ENCODE results near the gene ANXA7. TPM values are rescaled to one million over a fixed set of nuclear protein-coding genes. Genes with fewer than 3 reads are reported as not detected.

Gene ANXA7
- total and polyA plus RNA-seq, 2 donors (not counting 1 experiment from before 2014, with no cell fraction given) = 132 to 150 TPM

DNA sequence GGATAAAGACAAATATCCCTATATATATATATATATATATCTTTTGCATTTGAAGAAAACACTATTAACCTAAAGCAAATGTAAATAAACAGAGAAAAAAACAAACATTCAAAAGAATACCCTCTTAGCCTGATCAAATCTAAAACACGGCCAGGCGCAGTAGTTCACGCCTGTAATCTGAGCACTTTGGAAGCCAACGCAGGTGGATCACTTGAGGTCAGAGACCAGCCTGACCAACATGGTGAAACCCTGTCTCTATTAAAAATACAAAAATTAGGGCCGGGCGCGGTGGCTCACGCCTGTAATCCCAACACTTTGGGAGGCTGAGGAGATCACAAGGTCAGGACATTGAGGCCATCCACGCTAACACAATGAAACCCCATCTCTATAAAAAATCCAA is 9.2 kb downstream of the ANXA7 start:
- Histone ChIP-seq H3K36me3 (ENCODE audit: control insufficient read depth, insufficient read depth, low read length) (peaks cover 2% of the 10 kb centered on the region), H3K4me1 (ENCODE audit: control insufficient read depth, extremely low read depth, insufficient read depth, low read length) (no peaks in the 10 kb centered on the region), H4K20me1 (ENCODE audit: control insufficient read depth, extremely low read depth, insufficient read depth, low read length) (no peaks in the 10 kb centered on the region), H3K27me3 (ENCODE audit: control insufficient read depth, insufficient read depth, low read length) (no peaks in the 10 kb centered on the region), H2AFZ (ENCODE audit: low read length) (no peak overlapping the region), H3K79me2 (ENCODE audit: control insufficient read depth, insufficient read depth, low read length) (peaks cover 79% of the 10 kb centered on the region), H3K4me3 (replicated peaks in 1 of 4; ENCODE audit: control extremely low read depth in 1 of 4, insufficient read depth in 1 of 4, low read depth in 3 of 4, low read length in 4 of 4) (no peak overlapping the region), H3K9ac (ENCODE audit: insufficient read depth, low read length) (no peak overlapping the region), H3K27ac (ENCODE audit: insufficient read depth, low read length) (no peak overlapping the region), H3K4me2 (ENCODE audit: extremely low read depth, insufficient read depth, low read length) (no peak overlapping the region), H3K9me3 (ENCODE audit: control insufficient read depth, insufficient read depth, low read depth, low read length) (no peaks in the 10 kb centered on the region)
- no peak for DNase-seq (ENCODE audit: low read depth in 2 of 2)
- TF ChIP-seq EZH2 (IDR thresholded peaks at IDR 0.05; ENCODE audit: low read length, missing control alignments) (no peak), CTCF (conservative IDR thresholded peaks at IDR 0.05 in 1 of 2, IDR thresholded peaks at IDR 0.05 in 1 of 2; ENCODE audit: low read depth in 1 of 2, low read length in 2 of 2) (no peak)

GRCh38 chr10:73401636-73402035 is 12.2 kb downstream of the ANXA7 start:
- H3K4me3 ChIP-seq (replicated peaks in 1 of 4; ENCODE audit: control extremely low read depth in 1 of 4, insufficient read depth in 1 of 4, low read depth in 3 of 4, low read length in 4 of 4) = no peak overlapping the region
- no peaks in the 10 kb centered on the region for H3K9me3 ChIP-seq (ENCODE audit: control insufficient read depth, insufficient read depth, low read depth, low read length)
- no peak overlapping the region for H3K27ac ChIP-seq (ENCODE audit: insufficient read depth, low read length)
- no peak for DNase-seq (ENCODE audit: low read depth in 2 of 2)
- no peaks in the 10 kb centered on the region for H3K4me1 ChIP-seq (ENCODE audit: control insufficient read depth, extremely low read depth, insufficient read depth, low read length)
- H4K20me1 ChIP-seq (ENCODE audit: control insufficient read depth, extremely low read depth, insufficient read depth, low read length) = no peaks in the 10 kb centered on the region
- no peaks in the 10 kb centered on the region for H3K36me3 ChIP-seq (ENCODE audit: control insufficient read depth, insufficient read depth, low read length)
- no peak overlapping the region for H2AFZ ChIP-seq (ENCODE audit: low read length)
- no peak overlapping the region for H3K4me2 ChIP-seq (ENCODE audit: extremely low read depth, insufficient read depth, low read length)
- peaks cover 52% of the 10 kb centered on the region for H3K79me2 ChIP-seq (ENCODE audit: control insufficient read depth, insufficient read depth, low read length)
- H3K27me3 ChIP-seq (ENCODE audit: control insufficient read depth, insufficient read depth, low read length) = no peaks in the 10 kb centered on the region
- TF ChIP-seq CTCF (conservative IDR thresholded peaks at IDR 0.05 in 1 of 2, IDR thresholded peaks at IDR 0.05 in 1 of 2; ENCODE audit: low read depth in 1 of 2, low read length in 2 of 2) (no peak), EZH2 (IDR thresholded peaks at IDR 0.05; ENCODE audit: low read length, missing control alignments) (no peak)
- H3K9ac ChIP-seq (ENCODE audit: insufficient read depth, low read length) = no peak overlapping the region

- Histone ChIP-seq H2AFZ (ENCODE audit: low read length) (no peak overlapping the region), H4K20me1 (ENCODE audit: control insufficient read depth, extremely low read depth, insufficient read depth, low read length) (no peaks in the 10 kb centered on the region), H3K79me2 (ENCODE audit: control insufficient read depth, insufficient read depth, low read length) (peaks cover 34% of the 10 kb centered on the region), H3K36me3 (ENCODE audit: control insufficient read depth, insufficient read depth, low read length) (peaks cover 3% of the 10 kb centered on the region), H3K4me3 (replicated peaks in 1 of 4; ENCODE audit: control extremely low read depth in 1 of 4, insufficient read depth in 1 of 4, low read depth in 3 of 4, low read length in 4 of 4) (no peak overlapping the region), H3K9me3 (ENCODE audit: control insufficient read depth, insufficient read depth, low read depth, low read length) (no peaks in the 10 kb centered on the region), H3K27me3 (ENCODE audit: control insufficient read depth, insufficient read depth, low read length) (no peaks in the 10 kb centered on the region), H3K4me1 (ENCODE audit: control insufficient read depth, extremely low read depth, insufficient read depth, low read length) (no peaks in the 10 kb centered on the region), H3K27ac (ENCODE audit: insufficient read depth, low read length) (no peak overlapping the region), H3K9ac (ENCODE audit: insufficient read depth, low read length) (no peak overlapping the region), H3K4me2 (ENCODE audit: extremely low read depth, insufficient read depth, low read length) (no peak overlapping the region)
- no peak for TF ChIP-seq CTCF (conservative IDR thresholded peaks at IDR 0.05 in 1 of 2, IDR thresholded peaks at IDR 0.05 in 1 of 2; ENCODE audit: low read depth in 1 of 2, low read length in 2 of 2)
- TF ChIP-seq EZH2 (IDR thresholded peaks at IDR 0.05; ENCODE audit: low read length, missing control alignments) = no peak
- no peak for DNase-seq (ENCODE audit: low read depth in 2 of 2)
Observed at GRCh38 chr10:73399063-73399462, 14.8 kb downstream of the ANXA7 start.
